ENCODE measurements around the gene FYTTD1. TPM values are rescaled to one million over a fixed set of nuclear protein-coding genes. Genes with fewer than 3 reads are reported as not detected.

FYTTD1 gene
- total RNA-seq, 2 donors from 2014 or later: 20.4 to 47.3 TPM

- Histone ChIP-seq H3K27me3 (replicated peaks; ENCODE audit: insufficient read depth) (no peaks in the 10 kb centered on the region), H3K9me3 (no peaks in the 10 kb centered on the region), H3K27ac (no peak overlapping the region), H3K4me1 (ENCODE audit: control insufficient read depth in 1 of 2, low read depth in 2 of 2) (peaks cover 25 to 35% of the 10 kb centered on the region in 2 donors), H3K4me3 (no peak overlapping the region), H3K36me3 (no peaks in the 10 kb centered on the region)
- no peak for DNase-seq (ENCODE audit: low spot score)
- no peak for ATAC-seq (ENCODE audit: insufficient number of reproducible peaks, low FRiP score, low read depth)
- TF ChIP-seq CTCF (IDR thresholded peaks at IDR 0.05): no peak
Observed at GRCh38 chr3:197814372-197814771, 64.7 kb downstream of the FYTTD1 start.

- peaks cover 0 to 25% of the 10 kb centered on the region in 2 donors for H3K4me1 ChIP-seq (ENCODE audit: control insufficient read depth in 1 of 2, low read depth in 2 of 2)
- H3K27ac ChIP-seq: no peak overlapping the region
- ATAC-seq (ENCODE audit: insufficient number of reproducible peaks, low FRiP score, low read depth) (no peak), DNase-seq (ENCODE audit: low spot score) (no peak)
- no peaks in the 10 kb centered on the region for H3K27me3 ChIP-seq (replicated peaks; ENCODE audit: insufficient read depth)
- no peaks in the 10 kb centered on the region for H3K9me3 ChIP-seq
- no peak for TF ChIP-seq CTCF (IDR thresholded peaks at IDR 0.05)
- no peak overlapping the region for H3K4me3 ChIP-seq
- H3K36me3 ChIP-seq: peaks cover 3% of the 10 kb centered on the region
Observed at GRCh38 chr3:197820550-197821335, 71.1 kb downstream of the FYTTD1 start.

- Histone ChIP-seq H3K4me3 (no peak overlapping the region), H3K36me3 (peaks cover 31% of the 10 kb centered on the region), H3K4me1 (ENCODE audit: control insufficient read depth in 1 of 2, low read depth in 2 of 2) (peaks cover 0 to 4% of the 10 kb centered on the region in 2 donors), H3K27me3 (replicated peaks; ENCODE audit: insufficient read depth) (no peaks in the 10 kb centered on the region), H3K27ac (no peak overlapping the region), H3K9me3 (no peaks in the 10 kb centered on the region)
- no peak for DNase-seq (ENCODE audit: low spot score)
- ATAC-seq (ENCODE audit: insufficient number of reproducible peaks, low FRiP score, low read depth): no peak
- TF ChIP-seq CTCF (IDR thresholded peaks at IDR 0.05): no peak
Observed at GRCh38 chr3:197829397-197830045, 79.8 kb downstream of the FYTTD1 start.

DNA sequence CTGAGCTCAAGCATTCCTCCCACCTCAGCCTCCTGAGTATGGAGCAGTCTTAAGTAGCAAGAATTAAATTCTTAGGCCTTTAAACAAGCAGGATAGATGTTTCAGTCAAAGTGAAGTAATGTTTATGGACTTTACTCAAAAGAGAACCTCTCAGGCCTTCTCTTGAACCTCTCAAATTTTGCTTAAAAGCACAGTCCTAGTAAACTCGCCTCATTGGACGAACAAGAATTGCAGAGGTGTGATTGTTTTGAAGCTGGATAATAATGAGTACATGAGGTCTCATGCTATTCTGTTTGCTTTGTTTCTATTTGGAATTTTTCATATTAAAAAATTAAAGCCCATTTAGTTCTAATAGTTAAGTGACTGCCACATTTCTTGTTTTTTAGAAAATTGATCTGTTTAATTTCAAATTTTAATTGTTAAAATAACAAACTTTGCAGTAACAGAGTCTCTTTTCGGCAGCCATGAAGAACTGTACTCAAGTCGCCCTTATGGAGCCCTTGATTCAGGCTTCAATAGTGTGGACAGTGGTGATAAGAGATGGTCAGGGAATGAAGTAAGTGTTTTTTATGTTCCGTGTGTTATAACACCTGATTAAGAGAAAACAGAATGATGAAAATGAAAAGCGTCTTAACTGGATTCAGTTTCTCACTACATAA is 80.8 kb downstream of the FYTTD1 start:
- TF ChIP-seq CTCF (IDR thresholded peaks at IDR 0.05): no peak
- Histone ChIP-seq H3K4me3 (no peak overlapping the region), H3K36me3 (peaks cover 38% of the 10 kb centered on the region), H3K4me1 (ENCODE audit: control insufficient read depth in 1 of 2, low read depth in 2 of 2) (no peaks in the 10 kb centered on the region), H3K27ac (no peak overlapping the region), H3K9me3 (no peaks in the 10 kb centered on the region), H3K27me3 (replicated peaks; ENCODE audit: insufficient read depth) (no peaks in the 10 kb centered on the region)
- DNase-seq (ENCODE audit: low spot score): no peak
- ATAC-seq (ENCODE audit: insufficient number of reproducible peaks, low FRiP score, low read depth): no peak

DNA sequence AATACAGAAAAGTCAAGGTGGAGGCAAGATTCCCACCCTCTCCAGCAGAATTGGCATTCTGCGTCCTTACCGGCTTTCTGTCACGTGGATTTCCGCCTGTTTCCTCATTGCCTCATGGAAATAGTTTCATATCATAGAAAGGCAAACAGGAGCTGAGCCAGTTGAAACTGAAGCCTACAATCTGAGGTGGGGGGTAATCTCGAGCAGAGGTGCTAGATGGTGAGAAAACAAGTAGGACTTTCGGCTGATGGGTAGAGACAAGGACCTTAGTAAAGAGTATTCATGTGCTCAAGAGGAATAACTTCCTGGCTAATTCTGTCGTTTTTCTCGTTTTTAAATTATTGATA is 81.3 kb downstream of the FYTTD1 start:
- H3K4me3 ChIP-seq: no peak overlapping the region
- no peaks in the 10 kb centered on the region for H3K4me1 ChIP-seq (ENCODE audit: control insufficient read depth in 1 of 2, low read depth in 2 of 2)
- ATAC-seq (ENCODE audit: insufficient number of reproducible peaks, low FRiP score, low read depth) (no peak), DNase-seq (ENCODE audit: low spot score) (no peak)
- no peaks in the 10 kb centered on the region for H3K27me3 ChIP-seq (replicated peaks; ENCODE audit: insufficient read depth)
- H3K36me3 ChIP-seq: peaks cover 41% of the 10 kb centered on the region
- H3K27ac ChIP-seq: no peak overlapping the region
- no peak for TF ChIP-seq CTCF (IDR thresholded peaks at IDR 0.05)
- no peaks in the 10 kb centered on the region for H3K9me3 ChIP-seq
